CD4-positive, alpha-beta memory T cell (primary cell): ENCODE data around the gene PVALB. TPM values are rescaled to one million over a fixed set of nuclear protein-coding genes. Genes with fewer than 3 reads are reported as not detected.
A peak's percentile ranks its signal among the peaks of the same experiment; 100 is the strongest.

Source experiments
- CTCF ChIA-PET: fragments of 350-600 bp; sonication (Branson Sonifier 250); formaldehyde crosslinking; loops from one replicate; lab custom pipeline; 2021; ENCODE audit warnings: inconsistent platforms; ENCODE audit not compliant: partially characterized antibody; lab: Charles Lee
- POLR2A ChIA-PET: fragments of 350-600 bp; sonication (Branson Sonifier 250); formaldehyde crosslinking; loops from one replicate; lab custom pipeline; 2021; ENCODE audit not compliant: partially characterized antibody; lab: Charles Lee
- DNase-seq, 5 donors: peaks; one replicate each; pipeline versions ENCODE4 v3.0.0 to v3.0.0-alpha.2; 2020 to 2022; ENCODE audit warnings: mixed read lengths in 1 of 5
- H3K27ac ChIP-seq: one replicate; pipeline ENCODE4 v1.7.0; 2013; ENCODE audit warnings: low read depth, low read length
- H3K27me3 ChIP-seq: 2 replicates; pipeline ENCODE4 v1.7.0; 2013; ENCODE audit warnings: mild to moderate bottlenecking, low read length, moderate library complexity; ENCODE audit not compliant: insufficient read depth
- H3K36me3 ChIP-seq: 2 replicates; pipeline ENCODE4 v1.7.0; 2013; ENCODE audit warnings: mild to moderate bottlenecking, low read length, moderate library complexity; ENCODE audit not compliant: insufficient read depth
- H3K4me1 ChIP-seq: 2 replicates; pipeline ENCODE4 v1.7.0; 2013; ENCODE audit warnings: mild to moderate bottlenecking, low read length, moderate library complexity; ENCODE audit not compliant: insufficient read depth
- H3K4me3 ChIP-seq, 2 donors: one replicate each; pipeline ENCODE4 v1.7.0; 2013; ENCODE audit warnings: low read length in 2 of 2, mild to moderate bottlenecking in 1 of 2
- H3K9me3 ChIP-seq, 2 donors: one replicate each; pipeline ENCODE4 v1.7.0; 2013; ENCODE audit warnings: low read length in 2 of 2, control low read depth in 1 of 2; ENCODE audit not compliant: control insufficient read depth in 1 of 2
- H3K27ac Mint-ChIP-seq, 7 donors: one replicate each; pipeline ENCODE4 v1.8.0; 2020 to 2021; ENCODE audit warnings: mixed read lengths in 7 of 7, mild to moderate bottlenecking in 6 of 7, inconsistent platforms in 3 of 7, moderate library complexity in 3 of 7
- H3K27me3 Mint-ChIP-seq, 2 donors: one replicate each; pipeline ENCODE4 v1.8.0; 2020 to 2021; ENCODE audit warnings: mixed read lengths in 2 of 2
- H3K36me3 Mint-ChIP-seq, 2 donors: one replicate each; pipeline ENCODE4 v1.8.0; 2020 to 2021; ENCODE audit warnings: mixed read lengths in 2 of 2, inconsistent platforms in 1 of 2, mild to moderate bottlenecking in 1 of 2
- H3K4me1 Mint-ChIP-seq, 4 donors: one replicate each; pipeline ENCODE4 v1.8.0; 2020 to 2021; ENCODE audit warnings: mixed read lengths in 4 of 4, mild to moderate bottlenecking in 1 of 4
- H3K4me3 Mint-ChIP-seq, 8 donors: one replicate each; pipeline ENCODE4 v1.8.0; 2020 to 2021; ENCODE audit warnings: mixed read lengths in 8 of 8, mild to moderate bottlenecking in 7 of 8, moderate library complexity in 6 of 8, inconsistent platforms in 3 of 8
- H3K9me3 Mint-ChIP-seq, 8 donors: one replicate each; pipeline ENCODE4 v1.8.0; 2020 to 2021; ENCODE audit warnings: mixed read lengths in 8 of 8, mild to moderate bottlenecking in 5 of 8, inconsistent platforms in 3 of 8, moderate library complexity in 1 of 8
- intact Hi-C: fragments of 100-400 bp; cut with micrococcal nuclease; formaldehyde crosslinking; loops from one replicate; pipeline ENCODE4 v1.15.1; 2023
- polyA plus RNA-seq, 2 donors: library from polyadenylated mRNA; unstranded; fragments of 300-500 nt; fragmentation: Illumina TruSeq; gene quantifications; one replicate each; pipeline ENCODE4 v1.2.3, GENCODE V29; 2021
- total RNA-seq, 2 experiments: library from RNA; stranded (reverse); gene quantifications; one replicate each; pipeline ENCODE4 v1.2.3, GENCODE V29; 2021

PVALB gene
- total and polyA plus RNA-seq, 4 experiments from 2014 or later = not detected

DNA sequence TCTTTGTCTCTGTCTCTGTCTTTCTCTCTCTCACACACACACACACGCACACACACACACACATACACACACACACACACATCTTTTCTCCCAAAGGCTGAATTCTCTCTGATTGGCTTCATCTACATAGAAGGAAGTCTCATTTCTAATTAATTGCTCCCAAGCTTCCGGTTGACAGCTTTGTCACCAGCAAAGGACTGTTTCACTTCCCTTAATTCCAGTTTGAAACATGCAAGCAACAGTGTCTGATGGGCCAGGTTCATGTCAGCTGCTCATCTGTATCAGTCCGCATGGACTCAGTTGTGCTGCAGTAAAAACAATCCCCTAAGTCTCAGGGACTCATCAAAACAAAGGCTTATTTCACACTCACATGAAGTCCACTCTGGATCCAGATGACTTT lies 16.2 kb upstream of the PVALB start:
- Mint-ChIP-seq H3K4me1 (peaks cover 20 to 33% (median 28%) of the 10 kb centered on the region in 4 donors), H3K9me3 (peaks cover 0 to 13% (median 3%) of the 10 kb centered on the region in 8 donors), H3K27ac (no peak overlapping the region), H3K4me3 (no peak overlapping the region), H3K36me3 (peaks cover 0 to 4% of the 10 kb centered on the region in 2 donors), H3K27me3 (peaks cover 15 to 18% of the 10 kb centered on the region in 2 donors)
- POLR2A ChIA-PET = no interaction called here
- Histone ChIP-seq H3K9me3 (no peaks in the 10 kb centered on the region), H3K27me3 (peaks cover 7% of the 10 kb centered on the region), H3K36me3 (no peaks in the 10 kb centered on the region), H3K4me1 (peaks cover 23% of the 10 kb centered on the region), H3K4me3 (no peak overlapping the region), H3K27ac (no peak overlapping the region)
- DNase-seq = no peak
- intact Hi-C loops = no loop called here
- CTCF ChIA-PET = interaction anchor here (1.2 to 1.4 kb wide), 2 partner anchors 13 to 20 kb away, joined by 5 read pairs; no protein-coding TSS in a partner anchor

DNA sequence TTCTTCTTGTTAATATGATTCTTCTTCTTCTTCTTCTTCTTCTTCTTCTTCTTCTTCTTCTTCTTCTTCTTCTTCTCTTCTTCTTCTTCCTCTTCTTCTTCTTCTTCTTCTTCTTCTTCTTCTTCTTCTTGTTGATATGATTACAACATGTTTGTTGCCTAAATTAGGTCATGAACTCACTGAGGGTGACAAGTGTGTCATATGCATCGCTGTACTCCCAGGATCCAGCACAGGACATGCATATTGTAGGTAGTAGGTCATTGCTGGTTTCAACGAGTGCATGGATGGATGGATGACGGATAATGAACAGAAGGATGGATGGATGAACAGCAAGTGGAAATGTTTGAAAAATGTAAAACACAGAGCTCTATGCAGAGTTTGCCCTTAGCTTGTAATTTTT lies 14.9 kb upstream of the PVALB start:
- intact Hi-C loops = no loop called here
- Mint-ChIP-seq H3K27ac (no peak overlapping the region), H3K27me3 (peaks cover 13 to 18% of the 10 kb centered on the region in 2 donors), H3K9me3 (peaks cover 0 to 3% (median 0%) of the 10 kb centered on the region in 8 donors), H3K4me1 (peaks cover 20 to 33% (median 28%) of the 10 kb centered on the region in 4 donors), H3K4me3 (no peak overlapping the region), H3K36me3 (no peaks in the 10 kb centered on the region)
- Histone ChIP-seq H3K4me1 (peaks cover 23% of the 10 kb centered on the region), H3K9me3 (no peaks in the 10 kb centered on the region), H3K27me3 (peaks cover 7% of the 10 kb centered on the region), H3K4me3 (no peak overlapping the region), H3K36me3 (no peaks in the 10 kb centered on the region), H3K27ac (no peak overlapping the region)
- CTCF ChIA-PET = interaction anchor here (1.4 to 3.7 kb wide), 3 partner anchors 11 to 25 kb away, joined by 5 to 14 read pairs (median 6); no protein-coding TSS in a partner anchor
- POLR2A ChIA-PET = no interaction called here
- no peak for DNase-seq

DNA sequence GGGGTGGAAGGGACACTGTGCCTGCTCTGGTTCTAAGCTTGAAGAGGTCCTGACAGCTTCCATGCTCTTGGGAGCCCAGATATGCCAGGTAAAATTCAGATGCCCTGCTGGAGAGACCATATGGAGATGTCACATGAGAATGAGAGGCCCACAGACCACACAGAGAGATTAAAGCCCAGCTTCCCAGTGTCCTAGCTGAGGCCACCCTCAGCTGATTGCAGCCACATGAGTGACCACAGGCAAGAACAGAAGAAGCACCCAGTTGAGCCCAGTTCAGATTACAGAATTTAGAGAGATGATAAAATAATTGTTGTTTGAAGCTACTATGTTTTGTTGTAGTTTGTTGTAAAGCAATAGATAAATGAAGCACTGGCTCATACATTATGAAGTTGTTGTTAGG lies 14.4 kb upstream of the PVALB start:
- Histone ChIP-seq H3K27ac (no peak overlapping the region), H3K4me3 (no peak overlapping the region), H3K4me1 (peaks cover 23% of the 10 kb centered on the region), H3K36me3 (no peaks in the 10 kb centered on the region), H3K9me3 (no peaks in the 10 kb centered on the region), H3K27me3 (peaks cover 7% of the 10 kb centered on the region)
- peaks cover 20 to 33% (median 28%) of the 10 kb centered on the region in 4 donors for H3K4me1 Mint-ChIP-seq
- CTCF ChIA-PET = interaction anchor here (1.4 to 3.7 kb wide), 2 partner anchors 11 to 25 kb away, joined by 6 to 14 read pairs; no protein-coding TSS in a partner anchor
- H3K9me3 Mint-ChIP-seq = peaks cover 0 to 3% (median 0%) of the 10 kb centered on the region in 8 donors
- H3K36me3 Mint-ChIP-seq = no peaks in the 10 kb centered on the region
- POLR2A ChIA-PET = no interaction called here
- H3K27me3 Mint-ChIP-seq = peaks cover 15 to 17% of the 10 kb centered on the region in 2 donors
- intact Hi-C loops = no loop called here
- no peak overlapping the region for H3K27ac Mint-ChIP-seq
- peak overlapping the region in 3 of 8 donors; percentile 22 to 62 (median 37) for H3K4me3 Mint-ChIP-seq
- DNase-seq = no peak

DNA sequence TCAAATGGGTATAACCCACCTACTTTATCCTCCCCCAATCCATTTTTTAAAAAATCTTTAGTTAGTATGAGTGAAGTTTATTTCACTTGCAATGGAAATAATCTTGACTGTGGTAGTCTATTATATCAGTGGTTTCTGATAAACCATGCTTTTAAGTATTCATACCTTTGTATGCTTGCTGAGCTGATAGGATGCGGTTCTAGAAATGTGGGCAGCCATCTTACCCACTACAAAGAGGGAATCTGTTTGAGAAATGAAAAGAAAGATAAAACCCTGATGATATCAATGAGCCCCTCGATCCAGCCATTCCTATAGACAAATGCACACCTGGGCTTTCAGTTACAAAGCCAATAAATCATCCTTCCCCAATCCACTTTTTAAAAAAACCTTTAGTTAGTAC lies 13.8 kb upstream of the PVALB start:
- peaks cover 15% of the 10 kb centered on the region in 2 donors for H3K27me3 Mint-ChIP-seq
- peaks cover 20 to 33% (median 28%) of the 10 kb centered on the region in 4 donors for H3K4me1 Mint-ChIP-seq
- no peaks in the 10 kb centered on the region for H3K36me3 Mint-ChIP-seq
- CTCF ChIA-PET = interaction anchor here (1.4 to 3.7 kb wide), 2 partner anchors 10 to 26 kb away, joined by 6 to 14 read pairs; no protein-coding TSS in a partner anchor
- intact Hi-C loops = no loop called here
- H3K36me3 ChIP-seq = no peaks in the 10 kb centered on the region
- no peak overlapping the region for H3K4me3 ChIP-seq
- peaks cover 7% of the 10 kb centered on the region for H3K27me3 ChIP-seq
- H3K4me3 Mint-ChIP-seq = peak overlapping the region in 6 of 8 donors; percentile 5 to 62 (median 40)
- peaks cover 0 to 3% (median 0%) of the 10 kb centered on the region in 8 donors for H3K9me3 Mint-ChIP-seq
- POLR2A ChIA-PET = no interaction called here
- H3K27ac Mint-ChIP-seq = peak overlapping the region in 1 of 7 donors; percentile 18
- DNase-seq = peak in 4 of 5 donors; percentile 43 to 55 (median 48)
- H3K4me1 ChIP-seq = peaks cover 23% of the 10 kb centered on the region
- H3K27ac ChIP-seq = no peak overlapping the region
- no peaks in the 10 kb centered on the region for H3K9me3 ChIP-seq

DNA sequence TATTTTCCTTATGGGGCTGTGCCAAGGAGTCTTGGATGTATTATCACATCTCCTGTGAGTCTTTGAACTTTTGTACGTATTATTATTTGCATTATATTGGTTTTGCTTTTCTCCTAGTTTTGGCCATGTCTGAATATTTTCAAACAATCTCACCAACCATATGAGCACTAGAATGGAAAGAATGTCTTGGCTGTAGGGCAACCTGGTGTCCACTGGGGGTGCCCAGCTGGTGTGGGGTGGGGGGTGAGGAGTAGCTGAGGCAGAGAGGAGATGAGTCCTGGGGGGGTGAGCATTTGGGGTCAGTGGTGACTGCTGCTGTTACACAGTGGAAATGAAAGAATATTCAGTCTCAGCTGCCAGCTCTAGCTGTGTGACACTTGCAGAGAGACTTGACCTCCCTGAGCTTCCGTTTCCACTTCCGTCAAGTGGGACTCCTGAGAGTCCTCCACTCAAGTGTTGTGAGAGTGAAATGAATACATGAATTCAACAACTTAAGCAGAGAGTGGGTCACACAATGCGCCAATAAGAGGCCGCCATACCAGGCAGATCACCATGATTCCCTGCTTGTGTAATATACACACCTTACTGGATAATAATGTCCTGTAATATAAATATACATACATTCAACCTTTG lies 12.7 kb upstream of the PVALB start:
- no peaks in the 10 kb centered on the region for H3K9me3 ChIP-seq
- H3K27ac ChIP-seq = no peak overlapping the region
- H3K9me3 Mint-ChIP-seq = peaks cover 0 to 3% (median 0%) of the 10 kb centered on the region in 8 donors
- H3K36me3 ChIP-seq = no peaks in the 10 kb centered on the region
- intact Hi-C loops = no loop called here
- ChIA-PET POLR2A (no interaction called here), CTCF (interaction anchor here (3.7 kb wide), 1 partner anchor 27 kb away, joined by 14 read pairs; no protein-coding TSS in a partner anchor)
- peaks cover 14 to 15% of the 10 kb centered on the region in 2 donors for H3K27me3 Mint-ChIP-seq
- no peak for DNase-seq
- no peak overlapping the region for H3K4me3 ChIP-seq
- H3K4me3 Mint-ChIP-seq = peak overlapping the region in 2 of 8 donors; percentile 8 to 14
- peak overlapping the region in 1 of 7 donors; percentile 6 for H3K27ac Mint-ChIP-seq
- H3K4me1 ChIP-seq = peaks cover 23% of the 10 kb centered on the region
- H3K4me1 Mint-ChIP-seq = peaks cover 20 to 33% (median 28%) of the 10 kb centered on the region in 4 donors
- no peaks in the 10 kb centered on the region for H3K36me3 Mint-ChIP-seq
- peaks cover 7% of the 10 kb centered on the region for H3K27me3 ChIP-seq

DNA sequence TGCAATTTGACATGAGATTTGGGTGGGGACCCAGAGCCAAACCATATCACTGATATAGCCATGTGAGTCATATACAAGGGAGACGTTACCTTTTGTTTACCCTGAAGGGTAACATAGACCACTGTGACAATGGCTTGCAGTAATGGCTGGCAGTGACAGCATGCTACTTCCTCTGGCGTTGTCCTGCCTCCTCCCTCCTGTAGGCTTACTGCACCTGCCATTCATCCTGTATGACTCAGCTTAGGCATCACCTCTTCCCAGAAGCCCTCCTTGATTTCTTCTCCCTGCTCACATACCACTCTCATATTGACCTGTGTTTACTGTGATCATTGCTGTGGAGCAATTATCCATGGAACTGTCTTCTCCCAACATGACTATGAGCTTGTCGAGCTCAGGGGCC lies 12.0 kb upstream of the PVALB start:
- peaks cover 15 to 17% of the 10 kb centered on the region in 2 donors for H3K27me3 Mint-ChIP-seq
- peaks cover 0 to 3% (median 0%) of the 10 kb centered on the region in 8 donors for H3K9me3 Mint-ChIP-seq
- H3K27me3 ChIP-seq = peaks cover 7% of the 10 kb centered on the region
- no peaks in the 10 kb centered on the region for H3K9me3 ChIP-seq
- peak overlapping the region in 1 of 8 donors; percentile 17 for H3K4me3 Mint-ChIP-seq
- peak in 1 of 5 donors; percentile 10 for DNase-seq
- no peak overlapping the region for H3K4me3 ChIP-seq
- H3K36me3 ChIP-seq = no peaks in the 10 kb centered on the region
- intact Hi-C loops = no loop called here
- POLR2A ChIA-PET = no interaction called here
- CTCF ChIA-PET = no interaction called here
- peaks cover 20 to 33% (median 28%) of the 10 kb centered on the region in 4 donors for H3K4me1 Mint-ChIP-seq
- H3K4me1 ChIP-seq = peaks cover 23% of the 10 kb centered on the region
- H3K36me3 Mint-ChIP-seq = no peaks in the 10 kb centered on the region
- H3K27ac ChIP-seq = no peak overlapping the region
- H3K27ac Mint-ChIP-seq = no peak overlapping the region

DNA sequence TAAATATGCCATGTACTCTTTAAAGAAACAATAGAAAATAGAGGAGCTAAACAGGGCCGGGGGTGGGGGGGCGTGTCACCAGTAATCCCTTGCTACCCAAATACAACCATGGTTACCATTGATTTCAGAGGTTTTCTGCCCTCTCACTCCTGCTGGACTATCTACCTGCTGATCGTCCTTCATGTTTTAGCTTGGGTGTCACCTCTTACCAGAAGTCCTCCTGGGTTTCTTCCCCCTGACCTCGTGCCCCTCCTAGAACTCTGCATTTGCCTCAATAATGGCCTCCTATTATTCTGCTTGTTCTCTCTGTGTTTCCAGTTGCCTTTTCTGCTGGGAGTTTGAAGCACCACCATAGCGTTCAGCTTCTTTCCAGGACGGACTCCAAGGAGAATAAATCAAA lies 9.4 kb upstream of the PVALB start:
- peaks cover 18 to 29% (median 24%) of the 10 kb centered on the region in 4 donors for H3K4me1 Mint-ChIP-seq
- H3K27me3 Mint-ChIP-seq = peaks cover 17 to 19% of the 10 kb centered on the region in 2 donors
- peaks cover 21% of the 10 kb centered on the region for H3K4me1 ChIP-seq
- no peaks in the 10 kb centered on the region for H3K36me3 Mint-ChIP-seq
- H3K36me3 ChIP-seq = no peaks in the 10 kb centered on the region
- H3K9me3 Mint-ChIP-seq = no peaks in the 10 kb centered on the region
- DNase-seq = no peak
- H3K4me3 Mint-ChIP-seq = no peak overlapping the region
- H3K4me3 ChIP-seq = no peak overlapping the region
- H3K27me3 ChIP-seq = peaks cover 7% of the 10 kb centered on the region
- H3K27ac Mint-ChIP-seq = no peak overlapping the region
- ChIA-PET POLR2A (no interaction called here), CTCF (interaction anchor here (0.6 kb wide), 1 partner anchor 46 kb away, joined by 3 read pairs; no protein-coding TSS in a partner anchor)
- H3K27ac ChIP-seq = no peak overlapping the region
- intact Hi-C loops = no loop called here
- no peaks in the 10 kb centered on the region for H3K9me3 ChIP-seq
